HG02642 (cell line): Measurements from ENCODE around the gene ATP6V1B1.
"Not testable (repeated sequence)": the region's sequence is repeated elsewhere in the genome, so short reads cannot be mapped to it uniquely, and the experiment has no call there.

ENCODE experiments used
- ATAC-seq: cut with Tn5 transposase; IDR thresholded peaks from one replicate; pipeline ENCODE4 v1.9.1; 2021; ENCODE audit warnings: mild to moderate bottlenecking; ENCODE audit not compliant: unreplicated experiment, poor library complexity

Gene ATP6V1B1

GRCh38 chr2:71001981-71002570, 66.4 kb downstream of the ATP6V1B1 start:
- ATAC-seq, result no peak

GRCh38 chr2:71003396-71003795, 67.7 kb downstream of the ATP6V1B1 start:
- no peak for ATAC-seq

- ATAC-seq, result no peak
These were observed 68.5 kb downstream of the ATP6V1B1 start for GRCh38 chr2:71003966-71004755.

GRCh38 chr2:71004857-71005256, 69.2 kb downstream of the ATP6V1B1 start:
- ATAC-seq, result no peak

GRCh38 chr2:71005271-71006202, 69.8 kb downstream of the ATP6V1B1 start:
- ATAC-seq, result no peak

GRCh38 chr2:71006323-71006722, 70.6 kb downstream of the ATP6V1B1 start:
- no peak for ATAC-seq

- ATAC-seq, result no peak
These were observed 71.5 kb downstream of the ATP6V1B1 start for GRCh38 chr2:71006955-71007799.

GRCh38 chr2:71008342-71008741, 72.6 kb downstream of the ATP6V1B1 start:
- ATAC-seq, result no peak

- not testable (repeated sequence) for ATAC-seq
These were observed 76.1 kb downstream of the ATP6V1B1 start for GRCh38 chr2:71011786-71012185.
